Panc1 (cell line): Measurements from ENCODE around the gene KANK2. TPM values are rescaled to one million over a fixed set of nuclear protein-coding genes. Genes with fewer than 3 reads are reported as not detected.

ENCODE experiments used
- ATAC-seq: fragments of 200-7000 bp; cut with Tn5 transposase; 2 replicates; pipeline ENCODE4 v1.9.1; 2020; ENCODE audit warnings: mild to moderate bottlenecking, moderate library complexity
- BruUV-seq: library from RNA; stranded (reverse); fragments of 400-500 nt; replicated peaks from 2 replicates; lab custom pipeline; 2021; lab: Mats Ljungman, UMichigan
- CTCF ChIA-PET: fragments of 300-600 bp; sonication (Branson Sonifier 250); formaldehyde crosslinking; loops from one replicate; lab custom pipeline; 2022; ENCODE audit warnings: antibody characterized with exemption; lab: Charles Lee
- POLR2A ChIA-PET: fragments of 300-600 bp; sonication (Branson Sonifier 250); formaldehyde crosslinking; loops from one replicate; lab custom pipeline; 2022; ENCODE audit warnings: antibody characterized with exemption; lab: Charles Lee
- DNase-seq: peaks from one replicate; pipeline ENCODE4 v3.0.0-alpha.2; 2010; ENCODE audit warnings: low read depth, low spot score
- H3K27ac ChIP-seq: 2 replicates; pipeline ENCODE4 v1.5.1; 2011; ENCODE audit warnings: mild to moderate bottlenecking, low read length, inconsistent platforms
- H3K27me3 ChIP-seq: fragments of 200-500 bp; sonication (Bioruptor generic); 2 replicates; pipeline ENCODE4 v1.6.0; 2014; ENCODE audit warnings: low read length, inconsistent platforms; ENCODE audit not compliant: control insufficient read depth, insufficient read depth
- H3K36me3 ChIP-seq: fragments of 200-500 bp; sonication (Bioruptor generic); 2 replicates; pipeline ENCODE4 v1.5.1; 2014; ENCODE audit warnings: inconsistent platforms, mild to moderate bottlenecking, low read length, moderate library complexity; ENCODE audit not compliant: control insufficient read depth, insufficient read depth
- H3K4me1 ChIP-seq: 2 replicates; pipeline ENCODE4 v1.5.1; 2011; ENCODE audit warnings: inconsistent platforms, mild to moderate bottlenecking, low read length, moderate library complexity; ENCODE audit not compliant: control insufficient read depth, insufficient read depth
- H3K4me3 ChIP-seq, 2 experiments: 2 replicates each; pipeline ENCODE4 v1.5.1; 2011 to 2012; ENCODE audit warnings: low read depth in 2 of 2, low read length in 2 of 2, mild to moderate bottlenecking in 2 of 2, inconsistent platforms in 1 of 2, moderate library complexity in 1 of 2
- H3K9me3 ChIP-seq: fragments of 200-500 bp; sonication (Bioruptor generic); 2 replicates; pipeline ENCODE4 v1.5.1; 2014; ENCODE audit warnings: low read depth, mild to moderate bottlenecking, inconsistent platforms, low read length, moderate library complexity; ENCODE audit not compliant: control insufficient read depth, insufficient read depth
- CTCF ChIP-seq: fragments of 450-650 bp; IDR thresholded peaks from 2 replicates; pipeline ENCODE4 v1.5.1; 2017; ENCODE audit warnings: mild to moderate bottlenecking
- POLR2AphosphoS5 ChIP-seq: IDR thresholded peaks from 2 replicates; pipeline ENCODE4 v1.6.1; 2012; ENCODE audit warnings: mild to moderate bottlenecking, low read depth, low read length, moderate library complexity
- REST ChIP-seq, 2 experiments: IDR thresholded peaks; 2 replicates each; pipeline ENCODE4 v1.6.1; 2011 to 2012; ENCODE audit warnings: low read depth in 2 of 2, control low read depth in 1 of 2, low read length in 1 of 2, mild to moderate bottlenecking in 1 of 2, moderate library complexity in 1 of 2; ENCODE audit not compliant: insufficient read depth in 1 of 2
- SIN3A ChIP-seq: IDR thresholded peaks from 2 replicates; pipeline ENCODE4 v1.6.1; 2012; ENCODE audit warnings: low read depth, mild to moderate bottlenecking, low read length, moderate library complexity, borderline replicate concordance; ENCODE audit not compliant: insufficient read depth
- TCF7L2 ChIP-seq: IDR thresholded peaks from 2 replicates; pipeline ENCODE4 v1.6.1; 2011; ENCODE audit warnings: mild to moderate bottlenecking, low read depth, low read length, inconsistent platforms
- in situ Hi-C: cut with HindIII; loops from 2 replicates; pipeline ENCODE4 v1.10.0; 2016; ENCODE audit warnings: low sequenced_read_pairs, low pct_unique_long_range_greater_than_20kb
- intact Hi-C: fragments of 100-400 bp; cut with micrococcal nuclease; formaldehyde crosslinking; loops from one replicate; pipeline ENCODE4 v1.10.0; 2022; ENCODE audit not compliant: unreplicated experiment
- total RNA-seq: library from RNA; stranded (reverse); gene quantifications from one replicate; pipeline ENCODE4 v1.2.1, GENCODE V29; 2021; ENCODE audit not compliant: unreplicated experiment

Gene KANK2
- total RNA-seq, 1 experiment from 2014 or later = 121 TPM

- Histone ChIP-seq H3K4me3 (no peak overlapping the region), H3K36me3 (peaks cover 5% of the 10 kb centered on the region), H3K4me1 (no peaks in the 10 kb centered on the region), H3K9me3 (no peaks in the 10 kb centered on the region), H3K27me3 (no peaks in the 10 kb centered on the region), H3K27ac (no peak overlapping the region)
- DNase-seq (no peak), ATAC-seq (no peak)
- ChIA-PET CTCF (no interaction called here), POLR2A (no interaction called here)
- in situ Hi-C loops (no loop called here), intact Hi-C loops (no loop called here)
- no peak for TF ChIP-seq TCF7L2
- no TSS peak for BruUV-seq
Observed at GRCh38 chr19:11173516-11174155, 23.7 kb downstream of the KANK2 start.

- in situ Hi-C loops (no loop called here), intact Hi-C loops (no loop called here)
- Histone ChIP-seq H3K9me3 (no peaks in the 10 kb centered on the region), H3K27me3 (no peaks in the 10 kb centered on the region), H3K27ac (no peak overlapping the region), H3K4me1 (no peaks in the 10 kb centered on the region), H3K4me3 (no peak overlapping the region), H3K36me3 (peaks cover 3% of the 10 kb centered on the region)
- ATAC-seq (no peak), DNase-seq (no peak)
- POLR2A ChIA-PET = no interaction called here
- CTCF ChIA-PET = no interaction called here
- TF ChIP-seq TCF7L2 (no peak), REST (IDR thresholded peaks at IDR 0.05; ENCODE audit: insufficient read depth in 1 of 2, low read depth in 2 of 2, low read length in 1 of 2) (no peak), CTCF (no peak), POLR2AphosphoS5 (no peak)
- no TSS peak for BruUV-seq
Observed at GRCh38 chr19:11172576-11172975, 24.8 kb downstream of the KANK2 start.

GRCh38 chr19:11171144-11171543 is 26.2 kb downstream of the KANK2 start:
- Histone ChIP-seq H3K4me1 (no peaks in the 10 kb centered on the region), H3K4me3 (no peak overlapping the region), H3K27me3 (no peaks in the 10 kb centered on the region), H3K27ac (no peak overlapping the region), H3K9me3 (no peaks in the 10 kb centered on the region), H3K36me3 (peaks cover 3% of the 10 kb centered on the region; the same call in 1 of the 2 replicates)
- in situ Hi-C loops = no loop called here
- TF ChIP-seq SIN3A = no peak
- no peak for TF ChIP-seq POLR2AphosphoS5
- TF ChIP-seq CTCF = no peak
- no peak for TF ChIP-seq REST (IDR thresholded peaks at IDR 0.05; ENCODE audit: insufficient read depth in 1 of 2, low read depth in 2 of 2, low read length in 1 of 2)
- TF ChIP-seq TCF7L2 = no peak
- intact Hi-C loops = no loop called here
- CTCF ChIA-PET = no interaction called here
- no peak for DNase-seq
- no TSS peak for BruUV-seq
- POLR2A ChIA-PET = no interaction called here
- ATAC-seq = no peak
